GM12872 (cell line): Measurements from ENCODE around the gene HCFC1R1.

Experiments used
- TF ChIP-seq, protein P1 (sequence below): IDR thresholded peaks from 3 replicates; pipeline ENCODE4 v1.5.1; 2011; ENCODE audit warnings: low read depth, mild to moderate bottlenecking, low read length, moderate library complexity; ENCODE audit not compliant: insufficient read depth

HCFC1R1 gene

DNA sequence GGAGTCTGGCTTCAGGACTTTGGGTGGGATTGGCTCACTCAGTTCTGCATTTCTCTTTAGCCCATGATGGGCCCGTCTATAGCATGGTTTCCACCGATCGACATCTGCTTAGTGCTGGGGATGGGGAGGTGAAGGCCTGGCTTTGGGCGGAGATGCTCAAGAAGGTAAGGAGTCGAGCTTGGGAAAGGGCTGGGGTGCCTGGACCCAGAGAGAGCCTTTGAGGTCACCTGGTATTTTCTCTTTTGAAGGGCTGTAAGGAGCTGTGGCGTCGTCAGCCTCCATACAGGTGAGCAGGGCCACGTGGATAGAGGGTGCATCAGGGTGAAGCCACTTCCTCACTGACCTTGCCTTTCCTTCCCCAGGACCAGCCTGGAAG is 2.2 kb upstream of the HCFC1R1 start:
- TF ChIP-seq, protein P1, sequence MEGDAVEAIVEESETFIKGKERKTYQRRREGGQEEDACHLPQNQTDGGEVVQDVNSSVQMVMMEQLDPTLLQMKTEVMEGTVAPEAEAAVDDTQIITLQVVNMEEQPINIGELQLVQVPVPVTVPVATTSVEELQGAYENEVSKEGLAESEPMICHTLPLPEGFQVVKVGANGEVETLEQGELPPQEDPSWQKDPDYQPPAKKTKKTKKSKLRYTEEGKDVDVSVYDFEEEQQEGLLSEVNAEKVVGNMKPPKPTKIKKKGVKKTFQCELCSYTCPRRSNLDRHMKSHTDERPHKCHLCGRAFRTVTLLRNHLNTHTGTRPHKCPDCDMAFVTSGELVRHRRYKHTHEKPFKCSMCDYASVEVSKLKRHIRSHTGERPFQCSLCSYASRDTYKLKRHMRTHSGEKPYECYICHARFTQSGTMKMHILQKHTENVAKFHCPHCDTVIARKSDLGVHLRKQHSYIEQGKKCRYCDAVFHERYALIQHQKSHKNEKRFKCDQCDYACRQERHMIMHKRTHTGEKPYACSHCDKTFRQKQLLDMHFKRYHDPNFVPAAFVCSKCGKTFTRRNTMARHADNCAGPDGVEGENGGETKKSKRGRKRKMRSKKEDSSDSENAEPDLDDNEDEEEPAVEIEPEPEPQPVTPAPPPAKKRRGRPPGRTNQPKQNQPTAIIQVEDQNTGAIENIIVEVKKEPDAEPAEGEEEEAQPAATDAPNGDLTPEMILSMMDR: no peak

DNA sequence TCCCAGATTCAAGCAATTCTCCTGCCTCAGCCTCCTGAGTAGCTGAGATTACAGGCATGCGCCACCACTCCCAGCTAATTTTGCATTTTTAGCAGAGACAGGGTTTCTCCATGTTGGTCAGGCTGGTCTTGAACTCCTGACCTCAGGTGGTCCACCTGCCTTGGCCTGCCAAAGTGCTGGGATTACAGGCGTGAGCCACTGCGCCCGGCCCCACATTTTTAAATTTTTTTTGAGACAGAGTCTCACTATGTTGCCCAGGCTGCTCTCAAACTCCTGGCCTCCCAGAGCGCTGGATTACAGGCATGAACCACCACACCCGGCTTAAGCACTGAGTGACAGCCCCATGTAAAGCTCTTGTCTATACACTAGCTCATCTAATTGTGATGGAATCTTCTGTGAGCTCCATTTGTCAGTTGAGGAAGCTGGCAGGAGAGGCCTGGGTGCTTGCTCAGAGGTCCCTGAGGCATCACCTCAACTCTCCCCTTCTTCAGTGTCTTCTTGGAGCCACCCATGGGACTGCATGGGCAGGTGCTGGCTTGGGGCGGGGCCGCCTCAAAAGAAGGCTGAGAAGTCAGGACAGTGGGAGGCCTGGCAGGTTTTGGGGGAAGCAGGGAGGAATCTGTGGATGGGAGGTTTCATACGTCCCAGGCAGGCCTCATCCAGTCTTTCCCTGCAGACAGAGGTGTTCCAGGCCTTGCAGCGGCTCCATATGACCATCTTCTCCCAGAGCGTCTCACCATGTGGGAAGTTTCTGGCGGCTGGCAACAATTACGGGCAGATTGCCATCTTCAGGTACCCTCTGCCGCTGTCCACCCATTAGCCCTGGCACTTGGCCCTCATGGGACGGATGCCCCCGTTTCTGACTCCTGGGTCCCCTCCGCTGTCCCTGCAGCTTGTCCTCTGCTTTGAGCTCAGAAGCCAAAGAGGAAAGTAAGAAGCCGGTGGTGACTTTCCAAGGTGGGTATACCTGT is 1.6 kb upstream of the HCFC1R1 start:
- TF ChIP-seq, protein P1: no peak

DNA sequence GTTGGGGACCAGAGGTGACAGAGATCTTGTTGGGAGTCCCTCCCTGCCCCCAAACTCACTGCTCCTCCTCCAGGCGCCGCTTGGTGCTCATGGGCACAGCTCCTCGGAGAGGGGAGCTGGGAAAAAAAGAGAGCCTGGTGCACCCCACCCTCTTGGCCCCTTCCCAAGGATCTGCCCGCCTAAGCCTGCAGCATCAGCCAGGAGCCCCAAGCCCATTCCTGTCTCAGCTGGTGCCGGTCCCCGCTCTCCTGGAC is 400 bp downstream of the HCFC1R1 start:
- TF ChIP-seq, protein P1: no peak

GRCh38 chr16:3022684-3023414 is 893 bp downstream of the HCFC1R1 start:
- TF ChIP-seq, protein P1: no peak

DNA sequence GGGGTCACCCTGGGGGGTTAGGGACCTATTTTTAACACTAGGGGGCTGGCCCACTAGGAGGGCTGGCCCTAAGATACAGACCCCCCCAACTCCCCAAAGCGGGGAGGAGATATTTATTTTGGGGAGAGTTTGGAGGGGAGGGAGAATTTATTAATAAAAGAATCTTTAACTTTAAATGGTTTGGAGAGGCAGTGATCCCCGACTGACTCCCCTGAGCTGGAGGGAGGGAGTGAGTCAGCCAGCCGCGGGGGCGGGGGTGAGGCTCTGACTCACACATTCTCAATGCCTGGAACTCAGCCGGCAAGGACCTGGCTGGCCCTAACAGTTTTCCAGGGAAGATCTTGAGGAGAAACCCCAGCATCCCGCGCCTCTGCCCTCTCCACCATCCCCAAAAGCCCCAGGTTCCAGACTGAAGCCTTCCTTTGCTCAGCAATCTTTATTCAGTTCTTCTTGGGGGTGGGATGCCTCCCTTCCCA is 1.5 kb downstream of the HCFC1R1 start:
- TF ChIP-seq, protein P1: no peak

DNA sequence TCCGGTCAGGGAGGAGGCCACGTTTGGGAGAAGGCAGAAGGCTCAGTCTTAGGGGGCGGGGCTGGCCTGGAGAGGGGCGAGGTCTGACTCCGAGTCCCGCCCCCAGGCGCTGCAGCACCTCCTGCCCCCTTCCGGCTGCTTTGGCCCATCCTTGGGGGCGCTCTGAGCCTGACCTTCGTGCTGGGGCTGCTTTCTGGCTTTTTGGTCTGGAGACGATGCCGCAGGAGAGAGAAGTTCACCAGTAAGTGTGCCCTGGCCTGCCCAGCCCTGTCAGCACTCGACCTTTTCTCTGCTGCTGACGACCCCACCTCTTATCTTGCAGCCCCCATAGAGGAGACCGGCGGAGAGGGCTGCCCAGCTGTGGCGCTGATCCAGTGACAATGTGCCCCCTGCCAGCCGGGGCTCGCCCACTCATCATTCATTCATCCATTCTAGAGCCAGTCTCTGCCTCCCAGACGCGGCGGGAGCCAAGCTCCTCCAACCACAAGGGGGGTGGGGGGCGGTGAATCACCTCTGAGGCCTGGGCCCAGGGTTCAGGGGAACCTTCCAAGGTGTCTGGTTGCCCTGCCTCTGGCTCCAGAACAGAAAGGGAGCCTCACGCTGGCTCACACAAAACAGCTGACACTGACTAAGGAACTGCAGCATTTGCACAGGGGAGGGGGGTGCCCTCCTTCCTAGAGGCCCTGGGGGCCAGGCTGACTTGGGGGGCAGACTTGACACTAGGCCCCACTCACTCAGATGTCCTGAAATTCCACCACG is 2.1 kb downstream of the HCFC1R1 start:
- TF ChIP-seq, protein P1: peak; percentile 51
